Right atrium auricular region (tissue), 2 donors: Measurements from ENCODE around the gene PLXNA2. TPM values are rescaled to one million over a fixed set of nuclear protein-coding genes. Genes with fewer than 3 reads are reported as not detected.

Experiments
- DNase-seq: peaks from one replicate; pipeline ENCODE4 v3.0.0-alpha.2; 2019; ENCODE audit warnings: low spot score
- H3K27ac ChIP-seq, 2 donors: fragments of 200-600 bp; sonication (generic); 1 replicate in 1 of 2; 2 replicates in 1 of 2; pipeline ENCODE4 v1.5.1; 2016 to 2019
- H3K27me3 ChIP-seq, 2 donors: fragments of 200-600 bp; sonication (generic); one replicate each; pipeline versions ENCODE4 v1.5.1 to v1.6.0; 2017 to 2019
- H3K36me3 ChIP-seq: fragments of 200-600 bp; sonication (generic); one replicate; pipeline ENCODE4 v1.5.1; 2016
- H3K4me1 ChIP-seq, 2 donors: fragments of 200-600 bp; sonication (generic); one replicate each; pipeline versions ENCODE4 v1.5.1 to v1.6.0; 2017 to 2019
- H3K4me3 ChIP-seq, 2 donors: fragments of 200-600 bp; sonication (generic); 1 replicate in 1 of 2; 2 replicates in 1 of 2; pipeline ENCODE4 v1.5.1; 2017 to 2019; ENCODE audit warnings: mild to moderate bottlenecking in 1 of 2, moderate library complexity in 1 of 2
- H3K9me3 ChIP-seq, 2 donors: fragments of 200-600 bp; sonication (generic); one replicate each; pipeline ENCODE4 v1.5.1; 2019
- total RNA-seq, 2 donors: library from RNA; depleted of rRNA; stranded (reverse); fragments of >200 nt; gene quantifications; one replicate each; pipeline ENCODE4 v1.1.0, GENCODE V29; 2016
- TF ChIP-seq, protein P1 (sequence below), 2 donors: fragments of 200-600 bp; sonication (generic); IDR thresholded peaks; one replicate each; pipeline ENCODE4 v1.5.1; 2019; ENCODE audit warnings: antibody characterized with exemption in 2 of 2

Gene PLXNA2
- total RNA-seq, 2 donors from 2014 or later = 10.8 to 23.8 TPM

DNA sequence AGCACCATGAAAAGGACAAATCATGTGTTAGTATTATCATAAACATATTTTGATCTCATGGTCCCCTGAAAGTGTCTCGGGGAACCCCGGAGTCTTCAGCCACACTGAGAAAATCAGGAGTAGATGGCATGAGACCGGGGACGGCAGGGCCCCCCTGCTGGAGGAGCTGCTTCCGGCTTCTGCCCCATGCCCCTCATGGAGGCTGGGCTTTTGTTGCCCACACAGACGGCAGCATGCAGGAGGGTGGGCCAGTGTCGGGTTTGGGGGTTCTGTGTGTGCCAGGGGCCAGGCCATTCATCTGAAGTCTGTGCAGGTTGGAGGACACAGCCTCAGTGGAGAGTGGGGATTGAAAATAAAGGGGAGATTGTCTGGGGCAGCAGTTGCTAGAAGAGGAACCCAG lies 258.2 kb downstream of the PLXNA2 start:
- TF ChIP-seq, protein P1, sequence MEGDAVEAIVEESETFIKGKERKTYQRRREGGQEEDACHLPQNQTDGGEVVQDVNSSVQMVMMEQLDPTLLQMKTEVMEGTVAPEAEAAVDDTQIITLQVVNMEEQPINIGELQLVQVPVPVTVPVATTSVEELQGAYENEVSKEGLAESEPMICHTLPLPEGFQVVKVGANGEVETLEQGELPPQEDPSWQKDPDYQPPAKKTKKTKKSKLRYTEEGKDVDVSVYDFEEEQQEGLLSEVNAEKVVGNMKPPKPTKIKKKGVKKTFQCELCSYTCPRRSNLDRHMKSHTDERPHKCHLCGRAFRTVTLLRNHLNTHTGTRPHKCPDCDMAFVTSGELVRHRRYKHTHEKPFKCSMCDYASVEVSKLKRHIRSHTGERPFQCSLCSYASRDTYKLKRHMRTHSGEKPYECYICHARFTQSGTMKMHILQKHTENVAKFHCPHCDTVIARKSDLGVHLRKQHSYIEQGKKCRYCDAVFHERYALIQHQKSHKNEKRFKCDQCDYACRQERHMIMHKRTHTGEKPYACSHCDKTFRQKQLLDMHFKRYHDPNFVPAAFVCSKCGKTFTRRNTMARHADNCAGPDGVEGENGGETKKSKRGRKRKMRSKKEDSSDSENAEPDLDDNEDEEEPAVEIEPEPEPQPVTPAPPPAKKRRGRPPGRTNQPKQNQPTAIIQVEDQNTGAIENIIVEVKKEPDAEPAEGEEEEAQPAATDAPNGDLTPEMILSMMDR (IDR thresholded peaks at IDR 0.05) = no peak
- H3K9me3 ChIP-seq = no peaks in the 10 kb centered on the region
- no peak overlapping the region for H3K4me3 ChIP-seq
- H3K4me1 ChIP-seq = no peaks in the 10 kb centered on the region
- H3K27me3 ChIP-seq = no peaks in the 10 kb centered on the region
- no peak overlapping the region for H3K27ac ChIP-seq
- no peaks in the 10 kb centered on the region for H3K36me3 ChIP-seq
- DNase-seq = no peak

GRCh38 chr1:207984831-207985572 lies 259.2 kb downstream of the PLXNA2 start:
- no peaks in the 10 kb centered on the region for H3K36me3 ChIP-seq
- H3K4me1 ChIP-seq = no peaks in the 10 kb centered on the region
- TF ChIP-seq, protein P1 (IDR thresholded peaks at IDR 0.05) = no peak
- no peaks in the 10 kb centered on the region for H3K9me3 ChIP-seq
- no peak for DNase-seq
- H3K27ac ChIP-seq = no peak overlapping the region
- H3K4me3 ChIP-seq = no peak overlapping the region
- no peaks in the 10 kb centered on the region for H3K27me3 ChIP-seq

DNA sequence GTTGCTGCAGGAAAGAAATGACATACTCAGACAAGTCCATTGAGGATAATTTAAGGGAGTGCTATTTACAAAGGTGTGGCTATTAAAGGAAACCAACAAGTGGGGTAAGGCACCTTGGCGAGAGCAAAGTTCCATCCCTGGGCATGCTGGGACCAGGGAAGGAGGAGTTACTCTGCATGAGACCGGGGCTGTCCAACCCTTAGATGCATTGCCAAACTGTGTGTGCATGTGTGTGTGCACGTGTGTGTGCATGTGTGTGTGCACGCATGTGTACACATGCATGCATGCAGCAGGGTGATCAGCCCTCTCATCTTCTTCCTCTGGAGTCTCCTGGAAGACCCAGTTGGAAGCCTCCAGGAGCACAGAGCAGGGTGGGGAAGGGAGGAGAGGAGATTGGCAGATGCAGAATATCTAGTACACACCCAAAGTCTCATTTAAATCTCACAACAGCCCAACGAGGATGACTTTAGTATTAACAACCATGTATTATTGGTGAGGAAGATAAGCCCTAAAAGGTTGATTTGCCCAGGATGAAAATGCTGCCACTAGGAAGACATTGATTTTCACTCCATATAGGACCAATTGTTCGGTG lies 261.0 kb downstream of the PLXNA2 start:
- TF ChIP-seq, protein P1 (IDR thresholded peaks at IDR 0.05) = no peak
- Histone ChIP-seq H3K9me3 (no peaks in the 10 kb centered on the region), H3K27ac (no peak overlapping the region), H3K36me3 (no peaks in the 10 kb centered on the region), H3K4me3 (no peak overlapping the region), H3K4me1 (no peaks in the 10 kb centered on the region), H3K27me3 (no peaks in the 10 kb centered on the region)
- no peak for DNase-seq

DNA sequence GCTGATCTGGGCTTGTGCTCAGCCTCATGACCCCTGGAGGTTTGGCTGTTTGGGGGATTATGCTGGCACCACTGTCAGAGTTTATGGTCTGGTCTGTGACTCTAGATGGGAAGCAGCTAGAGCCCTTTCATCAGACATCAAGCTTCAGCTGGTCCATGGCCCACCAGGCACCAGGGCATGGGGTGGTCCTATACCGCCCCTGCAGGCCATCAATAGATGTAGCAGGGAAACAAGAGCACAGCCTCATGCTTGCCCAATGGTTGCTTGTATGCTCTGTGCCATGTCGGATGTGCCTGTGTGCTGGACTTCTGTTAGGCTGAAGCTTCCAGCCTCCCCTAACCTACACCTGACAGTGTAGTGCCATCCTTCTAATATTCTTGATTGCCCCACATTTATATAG lies 262.2 kb downstream of the PLXNA2 start:
- Histone ChIP-seq H3K36me3 (no peaks in the 10 kb centered on the region), H3K9me3 (no peaks in the 10 kb centered on the region), H3K27ac (no peak overlapping the region), H3K4me3 (no peak overlapping the region), H3K27me3 (no peaks in the 10 kb centered on the region), H3K4me1 (no peaks in the 10 kb centered on the region)
- peak; percentile 56 for DNase-seq
- TF ChIP-seq, protein P1 (IDR thresholded peaks at IDR 0.05) = peak in 1 of 2 donors; percentile 55

GRCh38 chr1:207978441-207978840 lies 265.7 kb downstream of the PLXNA2 start:
- TF ChIP-seq, protein P1 (IDR thresholded peaks at IDR 0.05) = no peak
- no peak for DNase-seq
- Histone ChIP-seq H3K27me3 (no peaks in the 10 kb centered on the region), H3K4me3 (no peak overlapping the region), H3K4me1 (no peaks in the 10 kb centered on the region), H3K36me3 (no peaks in the 10 kb centered on the region), H3K27ac (no peak overlapping the region), H3K9me3 (no peaks in the 10 kb centered on the region)
